CD4-positive, alpha-beta T cell (primary cell): ENCODE data around the gene KBTBD12. TPM values are rescaled to one million over a fixed set of nuclear protein-coding genes. Genes with fewer than 3 reads are reported as not detected.

Experiments used
- ATAC-seq: fragments of 200-7000 bp; cut with Tn5 transposase; one replicate; pipeline ENCODE4 v1.10.0; 2022; ENCODE audit warnings: mild to moderate bottlenecking; ENCODE audit not compliant: poor library complexity
- CTCF ChIA-PET: fragments of 350-600 bp; sonication (Branson Sonifier 250); formaldehyde crosslinking; loops from one replicate; lab custom pipeline; 2021; ENCODE audit warnings: antibody characterized with exemption, inconsistent platforms; lab: Charles Lee
- POLR2A ChIA-PET: fragments of 350-600 bp; sonication (Branson Sonifier 250); formaldehyde crosslinking; loops from one replicate; lab custom pipeline; 2021; ENCODE audit warnings: antibody characterized with exemption, inconsistent platforms; lab: Charles Lee
- DNase-seq, 14 experiments: peaks; one replicate each; pipeline ENCODE4 v3.0.0-alpha.2; 2013 to 2020; ENCODE audit warnings: mixed read lengths in 2 of 14
- H3K27ac ChIP-seq, 2 donors: one replicate each; pipeline versions ENCODE4 v1.5.1 to v1.7.0; 2013; ENCODE audit warnings: low read length in 2 of 2, low read depth in 1 of 2, mild to moderate bottlenecking in 1 of 2
- H3K27me3 ChIP-seq, 2 experiments: 1 replicate in 1 of 2; 2 replicates in 1 of 2; pipeline versions ENCODE4 v1.6.1 to v1.7.0; 2013; ENCODE audit warnings: low read length in 2 of 2, control low read depth in 1 of 2, mild to moderate bottlenecking in 1 of 2, moderate library complexity in 1 of 2; ENCODE audit not compliant: insufficient read depth in 2 of 2, control insufficient read depth in 1 of 2
- H3K36me3 ChIP-seq: one replicate; pipeline ENCODE4 v1.6.1; 2013; ENCODE audit warnings: low read length, control low read depth; ENCODE audit not compliant: insufficient read depth
- H3K4me1 ChIP-seq: one replicate; pipeline ENCODE4 v1.6.1; 2013; ENCODE audit warnings: low read length, control low read depth; ENCODE audit not compliant: insufficient read depth
- H3K4me3 ChIP-seq: one replicate; pipeline ENCODE4 v1.5.1; 2013; ENCODE audit warnings: mild to moderate bottlenecking, low read length, moderate library complexity
- H3K9me3 ChIP-seq, 2 experiments: 1 replicate in 1 of 2; 2 replicates in 1 of 2; pipeline versions ENCODE4 v1.6.1 to v1.7.0; 2013; ENCODE audit warnings: low read length in 2 of 2, mild to moderate bottlenecking in 2 of 2, control low read depth in 1 of 2, moderate library complexity in 1 of 2; ENCODE audit not compliant: control insufficient read depth in 1 of 2, insufficient read depth in 1 of 2
- H3K27ac Mint-ChIP-seq: one replicate; pipeline ENCODE4 v1.8.0; 2020; ENCODE audit warnings: mixed read lengths
- H3K27me3 Mint-ChIP-seq: one replicate; pipeline ENCODE4 v1.8.0; 2021; ENCODE audit warnings: mixed read lengths
- H3K36me3 Mint-ChIP-seq: one replicate; pipeline ENCODE4 v1.8.0; 2021; ENCODE audit warnings: low read depth, mixed read lengths
- H3K4me1 Mint-ChIP-seq: one replicate; pipeline ENCODE4 v1.8.0; 2021; ENCODE audit warnings: low read depth, mixed read lengths
- H3K4me3 Mint-ChIP-seq: one replicate; pipeline ENCODE4 v1.8.0; 2020; ENCODE audit warnings: mild to moderate bottlenecking, mixed read lengths
- H3K9me3 Mint-ChIP-seq: one replicate; pipeline ENCODE4 v1.8.0; 2020; ENCODE audit warnings: mixed read lengths
- CTCF ChIP-seq: fragments of 200-600 bp; IDR thresholded peaks from one replicate; pipeline ENCODE4 v1.8.0; 2022; ENCODE audit warnings: antibody characterized with exemption, mild to moderate bottlenecking
- intact Hi-C, 2 experiments: fragments of 100-400 bp; cut with DNase I in 1 of 2; cut with micrococcal nuclease in 1 of 2; formaldehyde crosslinking; loops; one replicate each; pipeline versions ENCODE4 v1.15.1 to v1.9.0; 2023 to 2025; cut with DNase I, micrococcal nuclease
- total RNA-seq, 174 experiments: library from RNA in 2 of 174; stranded (reverse) in 2 of 174; gene quantifications; one replicate each; pipeline ENCODE4 v1.2.3 and lab custom pipeline; 2021 to 2026

Gene KBTBD12
- total RNA-seq, 2 experiments from 2014 or later = not detected

- no peak for TF ChIP-seq CTCF
- Histone ChIP-seq H3K9me3 (no peaks in the 10 kb centered on the region), H3K4me1 (no peaks in the 10 kb centered on the region), H3K4me3 (no peak overlapping the region), H3K27ac (no peak overlapping the region), H3K27me3 (peaks cover 0 to 3% of the 10 kb centered on the region in 2 experiments), H3K36me3 (no peaks in the 10 kb centered on the region)
- Mint-ChIP-seq H3K4me1 (no peaks in the 10 kb centered on the region), H3K9me3 (no peaks in the 10 kb centered on the region), H3K36me3 (no peaks in the 10 kb centered on the region), H3K27ac (no peak overlapping the region), H3K4me3 (no peak overlapping the region), H3K27me3 (peaks cover 17% of the 10 kb centered on the region)
- DNase-seq (no peak), ATAC-seq (no peak)
- intact Hi-C loops = no loop called here
- POLR2A ChIA-PET = no interaction called here
- CTCF ChIA-PET = no interaction called here
These were observed 106.8 kb downstream of the KBTBD12 start for GRCh38 chr3:128021768-128022372.

DNA sequence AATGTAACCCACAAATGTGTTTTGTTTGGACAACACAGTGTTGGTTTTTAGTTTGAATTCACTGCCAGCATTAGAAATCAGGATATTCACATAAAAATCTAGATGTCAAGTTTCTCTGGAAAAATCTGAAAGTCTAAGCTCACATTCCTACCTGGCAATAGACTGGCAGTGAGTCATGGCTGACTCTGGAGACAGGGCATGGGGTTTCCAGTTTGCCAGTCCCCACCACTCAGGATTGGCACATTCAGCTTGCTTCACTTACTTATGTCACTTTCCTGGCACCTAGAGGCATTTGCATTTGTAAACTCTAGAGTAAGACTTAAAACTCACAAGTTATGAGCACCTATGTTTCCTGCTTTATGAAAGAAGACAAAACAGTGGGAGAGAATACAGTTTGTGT lies 118.1 kb downstream of the KBTBD12 start:
- intact Hi-C loops = no loop called here
- Mint-ChIP-seq H3K4me1 (no peaks in the 10 kb centered on the region), H3K4me3 (no peak overlapping the region), H3K27me3 (peaks cover 14% of the 10 kb centered on the region), H3K27ac (no peak overlapping the region), H3K9me3 (no peaks in the 10 kb centered on the region), H3K36me3 (no peaks in the 10 kb centered on the region)
- no peaks in the 10 kb centered on the region for H3K4me1 ChIP-seq
- no peak overlapping the region for H3K27ac ChIP-seq
- ChIA-PET CTCF (interaction anchor here (0.7 to 1.6 kb wide), 3 partner anchors 9 to 1954 kb away, joined by 3 to 4 read pairs (median 3); no protein-coding TSS in a partner anchor), POLR2A (no interaction called here)
- H3K27me3 ChIP-seq = peaks cover 6 to 8% of the 10 kb centered on the region in 2 experiments
- no peaks in the 10 kb centered on the region for H3K9me3 ChIP-seq
- DNase-seq (no peak), ATAC-seq (no peak)
- no peak for TF ChIP-seq CTCF
- no peaks in the 10 kb centered on the region for H3K36me3 ChIP-seq
- no peak overlapping the region for H3K4me3 ChIP-seq

DNA sequence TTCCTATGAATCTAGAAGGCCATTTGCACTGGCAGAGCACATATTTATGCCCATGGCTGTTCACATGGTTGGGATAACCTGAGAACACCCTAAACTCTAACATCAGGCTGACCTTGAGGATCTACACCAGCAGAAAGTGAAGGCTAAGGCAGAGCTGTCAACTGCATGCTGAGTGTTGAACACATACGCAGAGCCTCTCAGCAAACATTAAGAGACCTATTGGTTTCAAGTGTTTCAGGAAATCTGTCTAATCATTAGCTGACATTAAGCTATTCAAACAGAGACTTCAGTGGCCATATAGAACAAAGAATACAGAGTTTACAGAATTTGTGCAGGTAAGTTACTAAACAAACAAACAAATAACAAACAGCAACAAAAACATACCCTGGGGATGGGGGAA lies 121.1 kb downstream of the KBTBD12 start:
- Mint-ChIP-seq H3K27me3 (peaks cover 13% of the 10 kb centered on the region), H3K36me3 (no peaks in the 10 kb centered on the region), H3K4me3 (no peak overlapping the region), H3K4me1 (no peaks in the 10 kb centered on the region), H3K9me3 (no peaks in the 10 kb centered on the region), H3K27ac (no peak overlapping the region)
- TF ChIP-seq CTCF = no peak
- Histone ChIP-seq H3K4me3 (no peak overlapping the region), H3K9me3 (no peaks in the 10 kb centered on the region), H3K4me1 (no peaks in the 10 kb centered on the region), H3K27ac (no peak overlapping the region), H3K36me3 (no peaks in the 10 kb centered on the region), H3K27me3 (peaks cover 6 to 8% of the 10 kb centered on the region in 2 experiments)
- ChIA-PET CTCF (no interaction called here), POLR2A (no interaction called here)
- intact Hi-C loops = no loop called here
- DNase-seq (no peak), ATAC-seq (no peak)

Other genes starting within 250 kb of the KBTBD12 start
- 100 to 1,000 TPM; 116 to 118 TPM for gene ABTB1, start 242.3 kb upstream of the KBTBD12 start, total RNA-seq
- gene MGLL, start 92.7 kb upstream of the KBTBD12 start, total RNA-seq = under 1 TPM; 0.28 to 0.38 TPM
- gene SEC61A1, start 137.2 kb downstream of the KBTBD12 start, total RNA-seq = 100 to 1,000 TPM; 127 to 139 TPM
- 1 to 10 TPM; 5.6 to 7.7 TPM for gene RUVBL1, start 208.6 kb downstream of the KBTBD12 start, total RNA-seq
- gene EEFSEC, start 238.2 kb downstream of the KBTBD12 start, total RNA-seq = 10 to 100 TPM; 13.1 to 13.9 TPM